CD1c-positive myeloid dendritic cell (primary cell): Measurements from ENCODE around the gene GALR2.

Source experiments
- DNase-seq: peaks from one replicate; pipeline ENCODE4 v3.0.0-alpha.2; 2016; ENCODE audit errors: extremely low spot score

Gene GALR2

GRCh38 chr17:76079535-76079955 is 5.0 kb downstream of the GALR2 start:
- no peak for DNase-seq

GRCh38 chr17:76079956-76080767 is 5.6 kb downstream of the GALR2 start:
- no peak for DNase-seq

- no peak for DNase-seq
Observed at GRCh38 chr17:76080768-76081287, 6.2 kb downstream of the GALR2 start.

- DNase-seq, result no peak
Observed at GRCh38 chr17:76081295-76082210, 7.0 kb downstream of the GALR2 start.

GRCh38 chr17:76082326-76083251 is 8.0 kb downstream of the GALR2 start:
- no peak for DNase-seq

GRCh38 chr17:76083536-76084182 is 9.1 kb downstream of the GALR2 start:
- no peak for DNase-seq

- no peak for DNase-seq
Observed at GRCh38 chr17:76085066-76085730, 10.6 kb downstream of the GALR2 start.

GRCh38 chr17:76085731-76086366 is 11.3 kb downstream of the GALR2 start:
- DNase-seq, result no peak

- no peak for DNase-seq
Observed at GRCh38 chr17:76086384-76086783, 11.8 kb downstream of the GALR2 start.

- DNase-seq, result no peak
Observed at GRCh38 chr17:76087531-76087930, 12.9 kb downstream of the GALR2 start.

- no peak for DNase-seq
Observed at GRCh38 chr17:76088041-76088867, 13.7 kb downstream of the GALR2 start.

GRCh38 chr17:76088868-76089576 is 14.4 kb downstream of the GALR2 start:
- DNase-seq, result no peak

- DNase-seq, result no peak
Observed at GRCh38 chr17:76089680-76090516, 15.3 kb downstream of the GALR2 start.

GRCh38 chr17:76090517-76091129 is 16.0 kb downstream of the GALR2 start:
- DNase-seq, result no peak

- DNase-seq, result no peak
Observed at GRCh38 chr17:76091526-76092286, 17.1 kb downstream of the GALR2 start.
